HG03064 (cell line): Measurements from ENCODE around the gene SLC12A9.

Source experiments
- ATAC-seq: cut with Tn5 transposase; IDR thresholded peaks from one replicate; pipeline ENCODE4 v1.9.1; 2021; ENCODE audit warnings: low read depth; ENCODE audit not compliant: unreplicated experiment

SLC12A9 gene

DNA sequence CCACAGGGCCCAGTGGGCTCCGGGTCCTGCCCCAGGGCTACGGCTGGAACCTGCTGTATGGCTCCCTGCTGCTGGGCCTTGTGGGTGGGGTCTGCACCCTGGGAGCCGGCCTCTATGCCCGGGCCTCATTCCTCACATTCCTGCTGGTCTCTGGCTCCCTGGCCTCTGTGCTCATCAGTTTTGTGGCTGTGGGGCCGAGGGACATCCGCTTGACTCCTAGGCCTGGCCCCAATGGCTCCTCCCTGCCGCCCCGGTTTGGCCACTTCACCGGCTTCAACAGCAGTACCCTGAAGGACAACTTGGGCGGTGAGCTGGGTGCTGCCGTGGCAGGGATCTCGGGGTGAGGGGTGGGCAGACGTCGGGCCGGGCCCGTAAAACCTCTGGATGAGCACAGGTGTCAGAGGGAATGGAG is 4.4 kb downstream of the SLC12A9 start:
- ATAC-seq, result no peak

DNA sequence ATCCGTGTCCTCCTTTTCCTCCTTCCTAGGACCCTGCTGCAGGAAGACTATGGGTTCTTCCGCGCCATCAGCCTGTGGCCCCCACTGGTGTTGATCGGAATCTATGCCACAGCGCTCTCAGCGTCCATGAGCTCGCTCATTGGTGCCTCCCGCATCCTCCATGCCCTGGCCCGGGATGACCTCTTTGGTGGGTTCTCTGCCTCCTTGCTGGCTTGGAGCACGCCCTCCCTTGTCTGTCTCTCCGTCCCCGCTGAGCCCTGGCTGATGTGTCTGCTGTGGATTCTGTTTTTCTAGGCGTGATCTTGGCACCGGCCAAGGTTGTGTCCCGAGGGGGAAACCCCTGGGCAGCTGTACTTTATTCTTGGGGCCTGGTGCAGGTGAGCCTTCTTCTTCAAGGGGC is 7.3 kb downstream of the SLC12A9 start:
- no peak for ATAC-seq

DNA sequence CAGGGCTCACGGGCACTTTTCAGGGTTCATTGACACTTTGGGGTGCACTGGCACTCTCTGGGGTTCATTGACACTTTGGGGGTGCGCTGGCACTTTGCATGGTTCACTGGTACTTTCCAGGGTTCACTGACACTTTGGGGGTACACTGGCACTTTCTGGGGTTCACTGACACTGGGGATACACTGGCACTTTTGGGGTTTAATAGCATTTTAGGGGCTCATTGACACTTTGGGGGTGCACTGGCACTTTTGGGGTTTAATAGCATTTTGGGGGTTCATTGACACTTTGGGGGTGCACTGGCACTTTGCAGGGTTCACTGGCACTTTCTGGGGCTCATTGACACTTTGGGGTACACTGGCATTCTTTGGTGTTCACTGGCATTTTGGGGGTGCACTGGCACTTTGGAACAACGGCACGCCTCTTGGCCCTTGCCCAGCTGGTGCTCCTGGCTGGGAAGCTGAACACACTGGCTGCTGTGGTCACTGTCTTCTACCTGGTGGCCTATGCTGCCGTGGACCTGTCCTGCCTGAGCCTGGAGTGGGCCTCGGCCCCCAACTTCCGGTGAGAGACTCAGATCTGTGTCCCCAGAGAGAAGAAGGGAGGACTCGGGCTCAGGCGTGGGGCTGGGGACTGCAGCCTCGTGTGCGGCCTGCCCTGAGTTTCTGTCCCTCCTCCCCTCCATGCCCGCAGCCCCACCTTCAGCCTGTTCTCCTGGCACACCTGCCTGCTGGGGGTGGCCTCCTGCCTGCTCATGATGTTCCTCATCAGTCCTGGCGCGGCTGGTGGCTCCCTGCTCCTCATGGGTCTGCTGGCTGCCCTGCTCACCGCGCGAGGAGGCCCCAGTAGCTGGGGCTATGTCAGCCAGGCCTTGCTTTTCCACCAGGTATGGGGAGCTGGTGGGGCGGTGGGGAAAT is 8.4 kb downstream of the SLC12A9 start:
- no peak for ATAC-seq

DNA sequence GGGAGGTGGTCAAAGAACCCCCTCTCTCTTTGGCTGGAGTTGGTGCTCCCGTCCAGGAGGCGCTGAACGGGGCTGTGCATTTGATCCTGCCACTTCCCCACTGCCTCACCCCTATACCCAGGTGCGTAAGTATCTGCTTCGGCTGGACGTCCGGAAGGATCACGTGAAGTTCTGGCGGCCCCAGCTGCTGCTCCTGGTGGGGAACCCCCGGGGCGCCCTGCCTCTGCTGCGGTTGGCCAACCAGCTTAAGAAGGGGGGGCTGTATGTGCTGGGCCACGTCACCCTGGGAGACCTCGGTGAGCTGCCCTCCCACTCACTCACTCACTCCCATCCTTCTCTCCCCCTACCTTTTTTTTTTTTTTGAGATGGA is 9.1 kb downstream of the SLC12A9 start:
- no peak for ATAC-seq

DNA sequence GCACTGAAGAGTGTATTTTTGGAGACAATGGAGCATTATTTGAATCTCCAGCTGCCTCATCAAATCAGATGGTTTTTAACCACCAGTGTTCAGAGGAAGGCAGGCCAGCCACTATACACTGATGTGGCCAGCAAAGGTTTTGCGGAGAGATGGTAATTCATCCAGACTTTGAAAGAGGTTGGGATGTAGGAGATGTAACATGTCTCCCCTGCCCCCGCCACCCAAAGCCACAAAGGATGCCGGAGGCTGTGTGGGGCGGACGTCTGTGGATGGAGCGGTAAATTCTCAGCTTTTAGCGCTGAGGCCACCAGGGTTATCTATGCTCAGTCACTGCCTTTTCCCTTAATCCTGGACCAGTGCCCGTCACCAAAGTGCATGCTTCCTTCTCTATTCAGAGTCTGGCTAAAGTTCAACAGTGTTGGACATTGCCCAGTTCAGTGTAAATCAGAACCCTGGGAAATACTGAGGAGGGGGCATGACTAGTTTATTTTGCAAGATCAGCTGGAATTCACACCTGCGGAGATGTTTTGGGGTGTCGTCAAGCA is 11.0 kb downstream of the SLC12A9 start:
- no peak for ATAC-seq

DNA sequence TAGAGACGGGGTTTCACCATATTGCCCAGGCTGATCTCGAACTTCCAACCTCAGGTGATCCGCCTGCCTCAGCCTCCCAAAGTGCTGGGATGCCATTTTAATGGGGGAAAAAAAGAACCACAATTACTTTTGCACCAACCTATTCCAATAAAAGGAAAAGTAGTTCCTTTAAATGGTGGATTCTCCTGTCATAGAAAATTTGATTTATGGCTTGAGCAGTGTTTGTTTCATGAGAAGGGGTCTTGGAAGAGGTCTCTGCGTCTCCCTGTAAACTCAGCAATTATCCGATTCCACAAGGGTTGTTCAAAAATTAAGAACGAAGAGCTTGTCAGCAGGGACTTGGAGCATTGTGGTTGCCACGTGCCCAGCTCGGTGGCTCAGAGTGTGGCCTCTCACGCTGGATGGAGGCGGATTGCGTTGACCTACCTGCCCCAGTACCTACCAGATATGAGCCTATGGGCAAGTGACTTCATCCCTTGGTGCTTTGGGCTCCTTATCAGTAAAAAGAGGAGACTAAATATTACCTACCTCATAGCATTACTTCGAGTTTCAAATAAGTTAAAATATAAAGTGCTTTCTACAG is 11.8 kb downstream of the SLC12A9 start:
- ATAC-seq, result no peak

DNA sequence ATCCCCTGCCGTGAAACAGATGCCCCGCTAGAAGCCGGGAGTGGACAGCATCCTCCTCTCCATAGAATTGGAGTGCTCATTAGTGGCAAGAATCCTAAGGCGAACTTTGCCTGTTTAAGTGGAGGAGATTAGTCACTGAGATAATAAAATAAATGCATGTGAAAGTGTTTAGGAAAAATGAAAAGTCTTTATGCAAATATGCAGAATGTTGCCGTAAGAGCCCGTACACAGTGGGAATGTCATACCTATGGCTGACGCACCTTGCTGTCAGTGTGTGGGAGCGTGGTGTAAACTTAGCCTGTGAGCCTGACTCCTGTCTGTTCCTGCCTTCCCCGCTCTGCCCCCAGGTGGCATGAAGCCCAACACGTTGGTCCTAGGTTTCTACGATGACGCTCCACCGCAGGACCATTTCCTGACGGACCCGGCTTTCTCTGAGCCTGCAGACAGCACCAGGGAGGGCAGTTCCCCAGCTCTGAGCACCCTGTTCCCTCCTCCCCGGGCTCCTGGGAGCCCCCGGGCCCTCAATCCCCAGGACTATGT is 12.9 kb downstream of the SLC12A9 start:
- no peak for ATAC-seq

DNA sequence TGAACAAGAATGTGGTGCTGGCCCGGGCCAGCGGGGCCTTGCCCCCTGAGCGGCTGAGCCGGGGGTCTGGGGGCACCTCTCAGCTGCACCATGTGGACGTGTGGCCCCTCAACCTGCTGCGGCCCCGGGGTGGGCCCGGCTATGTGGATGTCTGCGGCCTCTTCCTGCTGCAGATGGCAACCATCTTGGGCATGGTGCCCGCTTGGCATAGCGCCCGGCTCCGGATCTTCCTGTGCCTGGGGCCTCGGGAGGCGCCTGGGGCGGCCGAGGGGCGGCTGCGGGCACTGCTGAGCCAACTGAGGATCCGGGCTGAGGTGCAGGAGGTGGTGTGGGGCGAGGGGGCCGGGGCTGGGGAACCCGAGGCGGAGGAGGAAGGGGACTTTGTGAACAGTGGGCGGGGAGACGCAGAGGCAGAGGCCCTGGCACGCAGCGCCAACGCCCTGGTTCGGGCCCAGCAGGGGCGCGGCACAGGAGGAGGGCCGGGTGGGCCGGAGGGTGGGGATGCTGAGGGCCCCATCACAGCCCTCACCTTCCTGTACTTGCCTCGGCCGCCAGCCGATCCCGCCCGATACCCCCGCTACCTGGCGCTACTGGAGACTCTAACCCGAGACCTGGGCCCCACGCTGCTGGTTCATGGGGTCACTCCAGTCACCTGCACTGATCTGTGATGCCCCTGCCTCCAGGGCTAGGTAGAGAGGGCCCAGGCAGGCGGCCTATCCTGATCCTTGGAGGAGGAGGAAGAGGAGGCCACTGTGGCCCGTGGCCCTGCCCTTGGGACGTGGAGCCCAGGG is 13.6 kb downstream of the SLC12A9 start:
- no peak for ATAC-seq

DNA sequence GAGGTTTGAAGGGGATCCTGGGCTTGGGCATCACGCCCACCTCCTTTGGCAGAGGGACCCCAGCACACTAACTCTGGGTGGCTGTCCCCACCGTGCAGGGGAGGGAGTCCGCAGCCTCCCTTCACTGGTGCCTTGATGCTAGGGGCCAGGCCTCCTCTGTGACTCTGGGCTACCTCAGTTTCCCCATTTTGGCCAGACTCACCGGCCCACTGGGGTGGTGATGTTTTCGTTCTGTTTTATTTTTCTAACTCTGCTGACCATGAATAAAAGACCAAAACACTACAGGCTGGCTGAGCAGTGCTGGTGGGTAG is 14.2 kb downstream of the SLC12A9 start:
- no peak for ATAC-seq

DNA sequence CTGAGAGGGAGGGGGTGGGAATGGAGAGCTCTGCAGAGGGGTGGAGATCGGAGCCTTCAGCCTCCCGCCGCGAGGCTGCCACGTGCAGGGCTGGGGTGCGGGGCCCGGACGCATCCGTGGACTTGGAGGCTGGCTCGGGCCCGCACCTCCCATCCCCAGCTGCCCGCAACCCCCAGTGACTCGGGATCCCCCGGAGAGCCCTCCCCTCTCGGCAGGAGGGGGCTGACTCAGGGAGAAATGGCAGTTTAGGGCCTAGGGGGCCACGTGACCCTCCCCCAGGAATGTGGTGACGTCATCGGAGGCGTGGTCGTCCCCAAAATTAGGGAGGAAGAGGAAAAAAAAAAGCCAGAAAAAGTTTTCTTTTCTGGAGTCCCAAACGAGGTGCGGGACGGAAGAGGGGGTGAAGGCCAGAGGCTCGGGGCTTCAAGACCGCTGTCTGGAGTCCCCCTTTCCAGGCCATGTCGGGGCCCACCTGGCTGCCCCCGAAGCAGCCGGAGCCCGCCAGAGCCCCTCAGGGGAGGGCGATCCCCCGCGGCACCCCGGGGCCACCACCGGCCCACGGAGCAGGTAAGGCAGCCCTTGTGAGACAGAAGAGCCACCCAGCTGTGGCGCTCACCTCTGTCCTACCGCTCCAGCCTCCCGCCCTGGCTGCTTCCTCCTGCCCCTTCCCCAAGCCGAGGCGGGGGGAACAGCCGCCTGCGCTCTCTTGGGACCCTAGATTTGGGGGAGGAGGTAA is 14.7 kb downstream of the SLC12A9 start, which contains the start of gene TRIP6:
Gene TRIP6 (plus strand): TSS at position 348 of the 736 bp plus-strand sequence. CDS start 111 bp downstream, at position 459.
- ATAC-seq, result no peak

DNA sequence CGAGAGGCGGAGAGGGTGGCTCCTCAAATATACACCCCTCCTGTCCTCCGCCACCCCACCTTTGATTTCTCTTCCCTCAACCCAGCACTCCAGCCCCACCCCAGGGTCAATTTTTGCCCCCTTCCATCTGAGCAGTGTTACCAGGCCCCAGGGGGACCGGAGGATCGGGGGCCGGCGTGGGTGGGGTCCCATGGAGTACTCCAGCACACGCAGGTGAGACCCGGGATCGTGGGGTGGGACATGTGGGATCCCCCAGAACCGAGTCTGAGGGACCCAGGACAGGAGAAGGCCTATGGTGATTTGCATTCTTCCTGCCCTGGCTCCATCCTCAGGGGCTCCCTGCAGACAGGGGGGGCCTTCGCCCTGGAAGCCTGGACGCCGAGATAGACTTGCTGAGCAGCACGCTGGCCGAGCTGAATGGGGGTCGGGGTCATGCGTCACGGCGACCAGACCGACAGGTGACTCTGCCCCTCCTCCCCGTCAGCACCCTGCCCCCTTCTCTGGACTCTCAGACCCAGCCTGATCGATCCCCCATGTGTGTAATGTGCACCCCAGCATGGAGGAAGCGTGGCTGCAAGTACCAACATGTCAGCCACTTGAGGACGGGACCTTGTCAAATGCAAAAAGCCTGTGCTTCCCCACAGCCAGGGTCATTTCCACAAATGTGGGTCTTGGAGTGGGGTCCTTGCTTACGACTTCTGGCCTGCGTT is 15.4 kb downstream of the SLC12A9 start:
- ATAC-seq, result no peak

DNA sequence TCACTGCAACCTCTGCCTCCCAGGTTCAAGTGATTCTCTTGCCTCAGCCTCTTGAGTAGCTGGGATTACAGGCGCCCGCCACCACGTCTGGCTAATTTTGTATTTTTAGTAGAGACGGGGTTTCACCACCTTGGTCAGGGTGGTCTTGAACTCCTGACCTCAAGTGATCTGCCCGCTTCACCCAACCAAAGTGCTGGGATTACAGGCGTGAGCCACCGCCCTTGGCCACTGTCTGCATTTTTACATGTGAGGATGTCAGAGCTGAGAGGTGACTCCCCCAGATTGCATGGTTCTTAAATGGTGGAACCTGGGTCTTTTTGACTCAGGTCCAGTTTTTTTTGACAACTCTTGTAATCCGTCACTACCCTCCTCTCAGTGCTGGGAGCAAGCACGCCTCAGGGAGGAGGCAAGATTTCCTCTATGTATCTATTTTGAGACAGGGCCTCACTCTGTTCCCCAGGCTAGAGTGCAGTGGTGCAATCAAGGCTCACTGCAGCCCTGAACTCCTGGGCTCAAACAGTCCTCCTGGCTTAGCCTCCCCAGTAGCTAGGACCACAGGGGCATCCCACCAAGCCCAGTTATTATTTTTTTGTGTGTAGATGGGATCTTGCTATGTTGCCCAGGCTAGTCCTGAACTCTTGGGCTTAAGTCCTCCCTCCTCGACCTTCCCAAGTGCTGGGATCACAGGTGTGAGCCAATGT is 21.2 kb downstream of the SLC12A9 start:
- ATAC-seq, result no peak

DNA sequence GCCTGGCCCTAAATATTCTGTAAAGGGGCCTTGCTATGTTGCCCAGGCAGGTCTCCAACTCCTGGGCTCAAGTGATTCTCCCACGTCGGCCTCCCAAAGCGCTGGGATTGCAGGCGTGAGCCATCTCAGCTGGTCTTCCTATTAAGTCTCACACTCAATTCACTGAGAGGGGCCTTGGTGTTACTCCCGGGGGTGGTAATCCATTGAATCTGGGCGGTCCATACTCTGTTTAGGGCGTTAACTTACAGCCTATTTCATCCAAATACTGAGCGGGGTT is 21.7 kb downstream of the SLC12A9 start:
- no peak for ATAC-seq

DNA sequence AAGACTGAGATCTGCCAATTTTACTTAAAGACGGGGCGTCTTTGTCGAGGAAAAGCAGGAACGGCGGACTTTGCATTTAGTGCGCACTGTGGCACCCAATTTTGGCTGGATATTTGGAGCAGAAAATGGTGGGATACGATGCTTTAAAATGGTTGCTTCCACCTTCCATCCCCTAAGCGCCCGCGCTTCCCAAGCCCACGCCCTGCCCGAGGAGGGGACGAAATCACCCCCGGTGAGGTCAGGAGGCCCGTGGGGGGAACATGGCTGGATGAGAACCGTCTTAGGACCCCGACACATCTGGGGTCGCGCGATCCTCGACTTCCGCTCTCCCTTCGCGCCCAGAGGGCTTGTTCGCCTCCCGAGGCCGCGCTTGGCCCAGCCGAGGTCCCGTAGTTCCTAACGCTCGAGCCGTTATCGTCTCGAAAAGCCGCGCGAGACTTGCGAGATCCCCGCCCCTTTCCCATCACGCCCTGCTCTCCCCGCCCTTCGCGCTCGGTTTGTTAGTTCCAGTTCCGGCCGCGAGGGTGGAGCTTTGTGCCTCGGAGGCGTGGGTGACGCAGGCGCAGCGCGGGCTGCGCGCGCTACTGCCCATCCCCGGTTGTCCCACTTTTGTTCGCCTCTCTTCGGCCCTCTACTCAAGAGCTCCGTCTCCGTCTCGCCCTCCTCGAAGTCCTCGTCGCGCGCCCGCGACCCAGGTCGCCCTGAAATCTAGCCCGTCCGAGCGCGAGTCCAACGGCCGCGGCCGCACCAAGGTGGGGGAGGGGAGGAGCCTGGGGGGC is 22.3 kb downstream of the SLC12A9 start, which contains the start of gene SRRT:
Gene SRRT (plus strand): TSS at position 527 of the 779 bp plus-strand sequence. CDS start 488 bp downstream, outside the sequence.
- ATAC-seq, result peak; percentile 75

DNA sequence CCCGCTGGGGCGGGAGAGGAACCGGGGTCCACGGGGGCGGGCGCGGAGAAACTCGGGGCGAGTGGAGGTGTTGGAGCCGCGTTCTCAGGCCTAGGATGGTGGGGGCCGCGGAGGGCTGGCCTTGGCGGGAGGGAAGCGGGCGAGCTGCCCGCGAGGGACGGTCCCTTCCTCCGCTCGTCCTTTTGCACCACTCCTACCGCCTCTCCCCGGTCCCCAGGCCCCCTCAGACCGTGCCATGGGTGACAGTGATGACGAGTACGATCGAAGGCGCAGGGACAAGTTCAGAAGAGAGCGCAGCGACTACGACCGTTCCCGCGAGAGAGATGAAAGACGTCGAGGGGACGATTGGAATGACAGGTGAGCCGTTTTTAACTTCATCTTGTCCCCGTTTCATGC is 22.8 kb downstream of the SLC12A9 start:
- peak; percentile 36 for ATAC-seq

DNA sequence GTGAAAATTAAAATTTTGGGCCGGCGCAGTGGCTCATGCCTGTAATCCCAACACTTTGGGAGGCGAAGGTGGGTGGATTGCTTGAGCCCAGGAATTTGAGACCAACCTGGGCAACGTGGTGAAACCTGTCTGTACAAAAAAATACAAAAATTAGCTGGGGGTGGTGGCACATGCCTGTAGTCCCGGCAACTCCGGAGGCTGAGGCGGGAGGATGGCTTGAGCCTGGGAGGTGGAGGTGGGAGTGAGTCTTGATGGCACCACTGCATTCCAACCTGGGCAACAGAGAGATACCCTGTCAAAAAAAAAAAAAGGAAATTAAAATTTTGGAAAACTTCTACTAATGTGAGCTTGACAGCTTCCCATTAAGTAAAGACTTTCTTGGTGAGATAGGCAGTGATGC is 25.5 kb downstream of the SLC12A9 start:
- ATAC-seq, result no peak

DNA sequence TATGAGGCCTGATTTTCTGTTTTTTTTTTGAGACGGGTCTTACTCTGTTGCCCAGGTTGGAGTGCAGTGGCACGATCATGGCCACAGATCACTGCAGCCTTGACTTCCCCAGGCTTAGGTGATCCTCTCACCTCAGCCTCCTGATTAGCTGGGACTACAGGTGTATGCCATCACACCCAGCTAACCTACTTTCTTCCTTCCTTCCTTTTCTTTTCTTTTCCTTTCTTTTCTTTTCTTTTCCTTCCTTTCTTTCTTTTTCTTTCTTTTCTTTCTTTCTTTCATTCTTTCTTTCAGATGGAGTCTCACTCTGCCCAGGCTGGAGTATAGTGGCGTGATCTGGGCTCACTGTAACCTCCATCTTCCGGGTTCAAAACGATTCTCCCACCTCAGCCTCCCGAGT is 26.2 kb downstream of the SLC12A9 start:
- no peak for ATAC-seq

DNA sequence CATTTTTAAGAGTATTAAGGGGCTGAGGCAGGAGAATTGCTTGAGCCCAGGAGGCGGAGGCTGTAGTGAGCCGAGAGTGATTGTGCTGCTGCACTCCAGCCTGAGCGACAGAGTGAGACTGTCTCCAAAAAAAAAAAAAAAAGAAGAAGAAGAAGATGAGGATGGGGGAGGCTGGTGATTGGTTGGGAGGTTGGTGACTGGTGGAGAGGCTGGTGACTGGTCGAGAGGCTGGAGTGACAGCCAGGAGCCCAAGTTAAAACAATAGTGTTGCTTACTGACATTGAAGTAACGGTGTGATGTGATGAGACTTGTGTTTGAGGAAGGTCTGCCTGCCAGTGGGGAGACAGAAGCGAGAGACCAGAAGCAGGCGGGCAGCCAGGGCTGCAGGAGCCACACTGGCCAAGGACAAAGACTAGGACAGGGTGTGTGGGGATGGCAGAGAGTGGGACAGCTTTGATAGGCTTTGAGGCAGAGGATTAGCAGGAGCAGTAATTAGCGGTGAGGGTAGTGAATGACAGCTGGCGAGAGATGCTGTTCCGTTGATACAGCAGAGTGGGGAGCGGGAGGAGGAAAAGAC is 27.3 kb downstream of the SLC12A9 start:
- ATAC-seq, result no peak
